ENCODE results near the gene HMCN1.

Gene HMCN1

GRCh38 chr1:186228749-186229148 lies 494.6 kb downstream of the HMCN1 start:
- no peaks in the 10 kb centered on the region for H3K36me3 ChIP-seq (ENCODE audit: insufficient read depth, low read length)
- H3K9me3 ChIP-seq (ENCODE audit: control insufficient read depth, insufficient read depth, low read length) = peaks cover 6% of the 10 kb centered on the region
- H3K9ac ChIP-seq (ENCODE audit: low read depth, low read length) = no peak overlapping the region
- H3K4me1 ChIP-seq (ENCODE audit: insufficient read depth, low read length) = no peaks in the 10 kb centered on the region

- Histone ChIP-seq H3K36me3 (ENCODE audit: insufficient read depth, low read length) (no peaks in the 10 kb centered on the region), H3K9ac (ENCODE audit: low read depth, low read length) (no peak overlapping the region), H3K9me3 (ENCODE audit: control insufficient read depth, insufficient read depth, low read length) (no peaks in the 10 kb centered on the region), H3K4me1 (ENCODE audit: insufficient read depth, low read length) (no peaks in the 10 kb centered on the region)
Measured at GRCh38 chr1:186231861-186232436, 497.8 kb downstream of the HMCN1 start.

- Histone ChIP-seq H3K36me3 (ENCODE audit: insufficient read depth, low read length) (no peaks in the 10 kb centered on the region), H3K9me3 (ENCODE audit: control insufficient read depth, insufficient read depth, low read length) (no peaks in the 10 kb centered on the region), H3K9ac (ENCODE audit: low read depth, low read length) (no peak overlapping the region), H3K4me1 (ENCODE audit: insufficient read depth, low read length) (no peaks in the 10 kb centered on the region)
Measured at GRCh38 chr1:186234976-186235686, 500.9 kb downstream of the HMCN1 start.

GRCh38 chr1:186235696-186236095 lies 501.5 kb downstream of the HMCN1 start:
- H3K9ac ChIP-seq (ENCODE audit: low read depth, low read length) = no peak overlapping the region
- H3K9me3 ChIP-seq (ENCODE audit: control insufficient read depth, insufficient read depth, low read length) = no peaks in the 10 kb centered on the region
- H3K36me3 ChIP-seq (ENCODE audit: insufficient read depth, low read length) = no peaks in the 10 kb centered on the region
- H3K4me1 ChIP-seq (ENCODE audit: insufficient read depth, low read length) = no peaks in the 10 kb centered on the region

- no peaks in the 10 kb centered on the region for H3K4me1 ChIP-seq (ENCODE audit: insufficient read depth, low read length)
- H3K9me3 ChIP-seq (ENCODE audit: control insufficient read depth, insufficient read depth, low read length) = no peaks in the 10 kb centered on the region
- no peaks in the 10 kb centered on the region for H3K36me3 ChIP-seq (ENCODE audit: insufficient read depth, low read length)
- H3K9ac ChIP-seq (ENCODE audit: low read depth, low read length) = no peak overlapping the region
Measured at GRCh38 chr1:186236921-186237320, 502.7 kb downstream of the HMCN1 start.

GRCh38 chr1:186239171-186239570 lies 505.0 kb downstream of the HMCN1 start:
- no peaks in the 10 kb centered on the region for H3K9me3 ChIP-seq (ENCODE audit: control insufficient read depth, insufficient read depth, low read length)
- no peaks in the 10 kb centered on the region for H3K36me3 ChIP-seq (ENCODE audit: insufficient read depth, low read length)
- no peaks in the 10 kb centered on the region for H3K4me1 ChIP-seq (ENCODE audit: insufficient read depth, low read length)
- H3K9ac ChIP-seq (ENCODE audit: low read depth, low read length) = no peak overlapping the region

- Histone ChIP-seq H3K9me3 (ENCODE audit: control insufficient read depth, insufficient read depth, low read length) (no peaks in the 10 kb centered on the region), H3K36me3 (ENCODE audit: insufficient read depth, low read length) (no peaks in the 10 kb centered on the region), H3K4me1 (ENCODE audit: insufficient read depth, low read length) (no peaks in the 10 kb centered on the region), H3K9ac (ENCODE audit: low read depth, low read length) (no peak overlapping the region)
Measured at GRCh38 chr1:186240436-186240835, 506.2 kb downstream of the HMCN1 start.

Data from ES-I3 (cell line).